HepG2 (cell line): ENCODE data around the gene LDLRAD4. TPM values are rescaled to one million over a fixed set of nuclear protein-coding genes. Genes with fewer than 3 reads are reported as not detected.

ENCODE experiments used
- GABPA ChIP-seq, 2 experiments: IDR thresholded peaks; 2 replicates each; pipeline ENCODE4 v1.6.1; 2011 to 2016; ENCODE audit warnings: low read depth in 2 of 2, low read length in 1 of 2, missing biosample characterization in 1 of 2, missing genetic modification characterization in 1 of 2
- HNF1A ChIP-seq, 2 experiments: sonication (generic) in 1 of 2; formaldehyde crosslinking in 1 of 2; IDR thresholded peaks; 2 replicates each; pipeline versions ENCODE4 v1.4.0 to v1.6.1; 2016 to 2020; ENCODE audit warnings: borderline replicate concordance in 1 of 2, low read depth in 1 of 2, mild to moderate bottlenecking in 1 of 2, missing genetic modification reagents in 1 of 2
- HOMEZ ChIP-seq: IDR thresholded peaks from 2 replicates; pipeline ENCODE4 v1.6.1; 2016; ENCODE audit warnings: low read depth
- HOXA3 ChIP-seq: sonication (generic); formaldehyde crosslinking; IDR thresholded peaks from 2 replicates; pipeline ENCODE4 v1.5.0; 2020; ENCODE audit warnings: missing genetic modification reagents
- IKZF5 ChIP-seq: IDR thresholded peaks from 2 replicates; pipeline ENCODE4 v1.6.1; 2018; ENCODE audit warnings: missing genetic modification reagents, mild to moderate bottlenecking, missing compliant biosample characterization
- ISL2 ChIP-seq: sonication (generic); formaldehyde crosslinking; IDR thresholded peaks from 2 replicates; pipeline ENCODE4 v1.5.0; 2020; ENCODE audit warnings: missing genetic modification reagents
- MEIS2 ChIP-seq: sonication (generic); formaldehyde crosslinking; IDR thresholded peaks from 2 replicates; pipeline ENCODE4 v1.9.0; 2021; ENCODE audit warnings: mild to moderate bottlenecking, missing genetic modification reagents
- MTA1 ChIP-seq: sonication (generic); formaldehyde crosslinking; IDR thresholded peaks from 2 replicates; pipeline ENCODE4 v1.4.0; 2020; ENCODE audit warnings: missing genetic modification reagents, mild to moderate bottlenecking, borderline replicate concordance
- YEATS4 ChIP-seq: sonication (generic); formaldehyde crosslinking; IDR thresholded peaks from 2 replicates; pipeline ENCODE4 v1.4.0; 2020; ENCODE audit warnings: missing genetic modification reagents, borderline replicate concordance
- ZFAT ChIP-seq: sonication (generic); formaldehyde crosslinking; conservative IDR thresholded peaks from 2 replicates; pipeline ENCODE4 v1.8.1; 2023; ENCODE audit warnings: missing genetic modification reagents, inconsistent platforms
- ZNF230 ChIP-seq: sonication (generic); formaldehyde crosslinking; IDR thresholded peaks from 2 replicates; pipeline ENCODE4 v1.4.0; 2020; ENCODE audit warnings: mild to moderate bottlenecking, missing genetic modification reagents
- ZNF296 ChIP-seq: sonication (generic); formaldehyde crosslinking; conservative IDR thresholded peaks from 2 replicates; pipeline ENCODE4 v1.5.0; 2020; ENCODE audit warnings: mild to moderate bottlenecking, missing genetic modification reagents
- ZNF441 ChIP-seq: sonication (generic); formaldehyde crosslinking; IDR thresholded peaks from 2 replicates; pipeline ENCODE4 v1.7.0; 2021; ENCODE audit warnings: missing genetic modification reagents, borderline replicate concordance
- ZNF546 ChIP-seq: sonication (generic); formaldehyde crosslinking; conservative IDR thresholded peaks from 2 replicates; pipeline ENCODE4 v1.8.1; 2023; ENCODE audit warnings: mild to moderate bottlenecking, missing genetic modification reagents
- ZNF556 ChIP-seq: sonication (generic); formaldehyde crosslinking; IDR thresholded peaks from 2 replicates; pipeline ENCODE4 v1.4.0; 2020; ENCODE audit warnings: mild to moderate bottlenecking, missing genetic modification reagents, borderline replicate concordance
- ZNF709 ChIP-seq: sonication (generic); formaldehyde crosslinking; IDR thresholded peaks from 2 replicates; pipeline ENCODE4 v1.5.0; 2020; ENCODE audit warnings: mild to moderate bottlenecking, missing genetic modification reagents
- polyA plus RNA-seq, 8 experiments: library from polyadenylated mRNA; depleted of rRNA in 3 of 8; stranded (reverse) in 7 of 8; unstranded in 1 of 8; fragments of >200 nt; fragmentation: Illumina TruSeq in 4 of 8; extraction: Trizol in 4 of 8; gene quantifications; 2 replicates each; pipeline versions ENCODE4 v1.2.1 to v1.2.3, GENCODE V29; 2011 to 2016; ENCODE audit warnings: low read depth in 4 of 8, missing spikeins in 1 of 8, mixed read lengths in 1 of 8; ENCODE audit not compliant: insufficient read depth in 1 of 8
- total RNA-seq, 5 experiments: library from RNA; depleted of rRNA; stranded (reverse); fragments of >200 nt; fragmentation: Illumina TruSeq; extraction: Trizol; gene quantifications; 2 replicates each; pipeline ENCODE4 v1.2.3, GENCODE V29; 2016; ENCODE audit warnings: low read depth in 1 of 5

The LDLRAD4 gene
- total and polyA plus RNA-seq, 2 of the 13 experiments (the other 11 are each of a cell fraction or from before 2014, with no cell fraction given), result 13.6 to 20.9 TPM

- peak; percentile 67; the same call in 1 of the 2 replicates for TF ChIP-seq ZNF230 (CRISPR knock-in tag)
- TF ChIP-seq HOXA3 (CRISPR knock-in tag), result peak; percentile 88
- peak; percentile 48 for TF ChIP-seq HOMEZ (CRISPR knock-in tag)
- 0 out of 2 replicates have a peak, but pooled peaks have one; percentile 12 for TF ChIP-seq ZNF709
- peak; percentile 45; the same call in 1 of the 2 replicates for TF ChIP-seq IKZF5
- peak; percentile 43; the same call in 1 of the 2 replicates for TF ChIP-seq ZNF441 (CRISPR knock-in tag)
- TF ChIP-seq ISL2, result peak; percentile 95
- peak; percentile 72 for TF ChIP-seq HNF1A (IDR thresholded peaks at IDR 0.05; ENCODE audit: low read depth)
- TF ChIP-seq HNF1A (CRISPR knock-in tag; IDR thresholded peaks at IDR 0.05; ENCODE audit: borderline replicate concordance), result peak; percentile 78; the same call in 1 of the 2 replicates
- TF ChIP-seq MTA1 (CRISPR knock-in tag), result peak; percentile 96
- TF ChIP-seq MEIS2 (CRISPR knock-in tag), result peak; percentile 45
- peak; percentile 86 for TF ChIP-seq ZNF546 (CRISPR knock-in tag)
- peak; percentile 81; the same call in 1 of the 2 replicates for TF ChIP-seq ZNF556 (CRISPR knock-in tag)
- no peak for TF ChIP-seq GABPA (IDR thresholded peaks at IDR 0.05; ENCODE audit: low read depth, low read length)
- 0 out of 2 replicates have a peak, but pooled peaks have one; percentile 46 for TF ChIP-seq GABPA (CRISPR knock-in tag; IDR thresholded peaks at IDR 0.05; ENCODE audit: low read depth)
- no peak for TF ChIP-seq ZFAT (CRISPR knock-in tag)
- TF ChIP-seq ZNF296 (CRISPR knock-in tag), result no peak
- 0 out of 2 replicates have a peak, but pooled peaks have one; percentile 42 for TF ChIP-seq YEATS4 (CRISPR knock-in tag)
These were observed 323.3 kb downstream of the LDLRAD4 start (continued) for GRCh38 chr18:13541621-13542519.
